GM12878 (cell line): ENCODE results near the gene DCLK2. TPM values are rescaled to one million over a fixed set of nuclear protein-coding genes. Genes with fewer than 3 reads are reported as not detected.

Experiments
- ATAC-seq: fragments of 200-7000 bp; cut with Tn5 transposase; 3 replicates; pipeline ENCODE4 v1.9.1; 2020; ENCODE audit warnings: mild to moderate bottlenecking, moderate library complexity
- BruUV-seq: library from RNA; stranded (reverse); fragments of 400-500 nt; replicated peaks from 2 replicates; lab custom pipeline; 2021; lab: Mats Ljungman, UMichigan
- CTCF ChIA-PET: fragments of 300-600 bp; sonication (Branson Sonifier 250); formaldehyde crosslinking; extraction: SDS; loops from one replicate; lab custom pipeline; 2021; ENCODE audit warnings: inconsistent platforms; lab: Yijun Ruan, JAX
- POLR2A ChIA-PET: fragments of 350-600 bp; formaldehyde crosslinking; extraction: SDS; loops from one replicate; lab custom pipeline; 2021; ENCODE audit warnings: inconsistent platforms; lab: Charles Lee
- RAD21 ChIA-PET: fragments of 300-600 bp; sonication (Branson Sonifier 250); formaldehyde crosslinking; loops from one replicate; lab custom pipeline; 2023; ENCODE audit warnings: antibody characterized with exemption; ENCODE audit not compliant: unreplicated experiment; lab: Charles Lee
- SMC1A ChIA-PET: fragments of 300-600 bp; sonication (Branson Sonifier 250); formaldehyde crosslinking; loops from one replicate; lab custom pipeline; 2023; ENCODE audit not compliant: unreplicated experiment, uncharacterized antibody; lab: Charles Lee
- DNase-seq: peaks from one replicate; pipeline ENCODE4 v3.0.0-alpha.2; 2011; ENCODE audit warnings: low read depth, low spot score
- FAIRE-seq: peaks from 3 replicates; lab custom pipeline; 2011; peaks lifted over from hg19 to GRCh38; lab: Jason Lieb, UNC
- H2AFZ ChIP-seq: 2 replicates; pipeline ENCODE4 v1.6.0; 2011; ENCODE audit warnings: low read depth, low read length, control low read depth; ENCODE audit not compliant: control insufficient read depth
- H3K27ac ChIP-seq: 2 replicates; pipeline ENCODE4 v1.5.1; 2011; ENCODE audit warnings: control low read depth; ENCODE audit not compliant: control insufficient read depth, insufficient read depth
- H3K27me3 ChIP-seq, 2 experiments: replicated peaks in 1 of 2; 2 replicates each; pipeline versions ENCODE4 v1.6.0 to v1.6.1; 2011; ENCODE audit warnings: low read length in 1 of 2; ENCODE audit not compliant: control insufficient read depth in 2 of 2, insufficient read depth in 2 of 2
- H3K36me3 ChIP-seq, 2 experiments: 2 replicates each; pipeline ENCODE4 v1.5.1; 2011; ENCODE audit warnings: low read length in 1 of 2; ENCODE audit not compliant: control insufficient read depth in 2 of 2, insufficient read depth in 2 of 2
- H3K4me1 ChIP-seq: 2 replicates; pipeline ENCODE4 v1.6.1; 2011; ENCODE audit warnings: mild to moderate bottlenecking, low read length, moderate library complexity, mixed read lengths; ENCODE audit not compliant: control insufficient read depth, insufficient read depth
- H3K4me2 ChIP-seq: 2 replicates; pipeline ENCODE4 v1.6.0; 2011; ENCODE audit warnings: control low read depth; ENCODE audit not compliant: control insufficient read depth, insufficient read depth
- H3K4me3 ChIP-seq: fragments of 200-600 bp; sonication (generic); 2 replicates; pipeline ENCODE4 v1.5.1; 2016
- H3K79me2 ChIP-seq: 2 replicates; pipeline ENCODE4 v1.6.0; 2011; ENCODE audit warnings: low read length; ENCODE audit not compliant: control insufficient read depth, insufficient read depth
- H3K9ac ChIP-seq: 2 replicates; pipeline ENCODE4 v1.8.0; 2011; ENCODE audit warnings: low read length, control low read depth, mixed read lengths; ENCODE audit not compliant: control insufficient read depth, insufficient read depth
- H3K9me3 ChIP-seq: replicated peaks from 3 replicates; pipeline ENCODE4 v1.5.1; 2011; ENCODE audit warnings: mild to moderate bottlenecking, low read length; ENCODE audit not compliant: control insufficient read depth, insufficient read depth
- H4K20me1 ChIP-seq: 2 replicates; pipeline ENCODE4 v1.6.0; 2011; ENCODE audit not compliant: control insufficient read depth, insufficient read depth
- IKZF2 ChIP-seq, 2 experiments: fragments of 450-650 bp; IDR thresholded peaks; 2 replicates each; pipeline ENCODE4 v1.6.1; 2017; ENCODE audit warnings: mild to moderate bottlenecking in 2 of 2, moderate library complexity in 2 of 2
- NFYA ChIP-seq: IDR thresholded peaks from 2 replicates; pipeline ENCODE4 v1.6.1; 2011; ENCODE audit warnings: low read depth, mild to moderate bottlenecking, low read length, improper control_type of control experiment, borderline replicate concordance
- PAX8 ChIP-seq: fragments of 450-650 bp; IDR thresholded peaks from 2 replicates; pipeline ENCODE4 v1.6.1; 2017; ENCODE audit warnings: mild to moderate bottlenecking, moderate library complexity
- RAD51 ChIP-seq: fragments of 450-650 bp; IDR thresholded peaks from 2 replicates; pipeline ENCODE4 v1.6.1; 2016; ENCODE audit warnings: moderate library complexity, mild to moderate bottlenecking, inconsistent platforms
- RELA ChIP-seq: fragments of 450-650 bp; IDR thresholded peaks from 2 replicates; pipeline ENCODE4 v1.8.0; 2014; ENCODE audit warnings: borderline replicate concordance; ENCODE audit not compliant: partially characterized antibody
- ZNF24 ChIP-seq: fragments of 450-650 bp; IDR thresholded peaks from 2 replicates; pipeline ENCODE4 v1.6.1; 2017; ENCODE audit warnings: antibody characterized with exemption, mild to moderate bottlenecking
- WGBS: methylation state at CpG from one replicate; pipeline ENCODE4 v1.1.6; 2016; ENCODE audit warnings: low lambda C conversion rate; ENCODE audit not compliant: insufficient replicate concordance, insufficient coverage; ENCODE audit errors: missing lambda C conversion rate; 5-methylcytosine and 5-hydroxymethylcytosine counted together
- in situ Hi-C: fragments of 300-500 bp; cut with MboI; formaldehyde crosslinking; loops from 9 replicates; pipeline ENCODE4 v1.14.3; 2018; ENCODE audit warnings: mixed read lengths
- intact Hi-C: fragments of 100-400 bp; cut with micrococcal nuclease; formaldehyde crosslinking; loops from one replicate; pipeline ENCODE4 v1.14.2; 2022; ENCODE audit not compliant: unreplicated experiment
- polyA plus RNA-seq, 11 experiments: library from polyadenylated mRNA; depleted of rRNA in 4 of 11; unstranded in 6 of 11; stranded (reverse) in 5 of 11; fragments of >200 nt; fragmentation: Nextera tagmentation in 4 of 11; fragmentation: Illumina TruSeq in 1 of 11; extraction: Ambion mirVana in 4 of 11; extraction: Trizol in 1 of 11; gene quantifications; 1 replicate in 1 of 11; 2 replicates in 10 of 11; pipeline versions ENCODE4 v1.2.1 to v1.2.3, GENCODE V29; 2011 to 2016; ENCODE audit warnings: inconsistent platforms in 2 of 11, missing spikeins in 2 of 11, low read depth in 1 of 11
- total RNA-seq, 4 experiments: library from RNA; depleted of rRNA in 3 of 4; stranded (reverse); fragments of >200 nt in 3 of 4; fragmentation: Illumina TruSeq in 1 of 4; extraction: Trizol in 1 of 4; gene quantifications; 2 replicates each; pipeline versions ENCODE4 v1.2.1 to v1.2.3, GENCODE V29; 2013 to 2021
- TF ChIP-seq, protein P1 (sequence below): IDR thresholded peaks from 2 replicates; pipeline ENCODE4 v1.6.1; 2012; ENCODE audit warnings: low read depth, low read length, improper control_type of control experiment
- TF ChIP-seq, protein P2 (sequence below): fragments of 450-650 bp; IDR thresholded peaks from 2 replicates; pipeline ENCODE4 v1.6.1; 2017; ENCODE audit warnings: mild to moderate bottlenecking, moderate library complexity
- TF ChIP-seq, protein P3 (sequence below): fragments of 450-650 bp; IDR thresholded peaks from 2 replicates; pipeline ENCODE4 v1.6.1; 2017; ENCODE audit warnings: mild to moderate bottlenecking, low read depth, inconsistent platforms; ENCODE audit not compliant: poor library complexity, severe bottlenecking

The DCLK2 gene
- total and polyA plus RNA-seq, 10 of the 15 experiments (the other 5 are each of a cell fraction or from before 2014, with no cell fraction given) = not detected

DNA sequence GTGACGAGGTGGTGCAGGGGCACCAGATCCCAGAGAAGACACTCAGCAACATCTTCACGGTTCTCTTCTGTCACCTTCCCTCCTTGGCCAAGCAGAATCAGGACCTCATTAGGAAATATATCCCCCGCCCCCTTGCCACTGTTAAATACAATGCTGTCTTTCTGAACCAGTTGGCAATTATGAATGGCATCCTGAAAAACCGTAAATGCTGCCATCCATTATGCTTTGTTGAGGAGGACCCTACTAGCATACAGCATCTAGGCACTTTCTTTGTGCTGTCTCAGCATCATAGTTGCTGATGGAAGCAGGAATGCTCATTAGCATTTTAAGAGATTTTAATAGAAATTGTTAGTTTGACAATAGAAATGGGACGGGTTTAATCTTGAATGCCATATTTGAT, 138.5 kb downstream of the DCLK2 start:
- ATAC-seq (no peak), FAIRE-seq (no peak), DNase-seq (no peak)
- H2AFZ ChIP-seq = no peak overlapping the region
- in situ Hi-C loops = loop anchor here (5.0 kb wide), 1 partner anchor 199 kb away; no protein-coding TSS in a partner anchor
- H3K4me1 ChIP-seq = no peaks in the 10 kb centered on the region
- no peaks in the 10 kb centered on the region for H3K36me3 ChIP-seq
- WGBS = 61% methylated on average over 5 of the region's 5 CpGs
- H3K4me2 ChIP-seq = no peak overlapping the region
- ChIA-PET SMC1A (interaction anchor here (1.0 kb wide), 2 partner anchors 8 to 237 kb away, joined by 3 read pairs; no protein-coding TSS in a partner anchor), POLR2A (no interaction called here), CTCF (interaction anchor here (0.7 to 1.9 kb wide), 2 partner anchors 27 to 221 kb away, joined by 3 to 9 read pairs; no protein-coding TSS in a partner anchor), RAD21 (interaction anchor here (1.3 kb wide), 1 partner anchor 235 kb away, joined by 5 read pairs; no protein-coding TSS in a partner anchor)
- no peak overlapping the region for H3K9ac ChIP-seq
- TF ChIP-seq, protein P1, sequence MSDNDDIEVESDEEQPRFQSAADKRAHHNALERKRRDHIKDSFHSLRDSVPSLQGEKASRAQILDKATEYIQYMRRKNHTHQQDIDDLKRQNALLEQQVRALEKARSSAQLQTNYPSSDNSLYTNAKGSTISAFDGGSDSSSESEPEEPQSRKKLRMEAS = no peak
- TF ChIP-seq RAD51 (no peak), RELA (no peak), IKZF2 (IDR thresholded peaks at IDR 0.05) (no peak), PAX8 (no peak), ZNF24 (no peak), NFYA (no peak)
- TF ChIP-seq, protein P2, sequence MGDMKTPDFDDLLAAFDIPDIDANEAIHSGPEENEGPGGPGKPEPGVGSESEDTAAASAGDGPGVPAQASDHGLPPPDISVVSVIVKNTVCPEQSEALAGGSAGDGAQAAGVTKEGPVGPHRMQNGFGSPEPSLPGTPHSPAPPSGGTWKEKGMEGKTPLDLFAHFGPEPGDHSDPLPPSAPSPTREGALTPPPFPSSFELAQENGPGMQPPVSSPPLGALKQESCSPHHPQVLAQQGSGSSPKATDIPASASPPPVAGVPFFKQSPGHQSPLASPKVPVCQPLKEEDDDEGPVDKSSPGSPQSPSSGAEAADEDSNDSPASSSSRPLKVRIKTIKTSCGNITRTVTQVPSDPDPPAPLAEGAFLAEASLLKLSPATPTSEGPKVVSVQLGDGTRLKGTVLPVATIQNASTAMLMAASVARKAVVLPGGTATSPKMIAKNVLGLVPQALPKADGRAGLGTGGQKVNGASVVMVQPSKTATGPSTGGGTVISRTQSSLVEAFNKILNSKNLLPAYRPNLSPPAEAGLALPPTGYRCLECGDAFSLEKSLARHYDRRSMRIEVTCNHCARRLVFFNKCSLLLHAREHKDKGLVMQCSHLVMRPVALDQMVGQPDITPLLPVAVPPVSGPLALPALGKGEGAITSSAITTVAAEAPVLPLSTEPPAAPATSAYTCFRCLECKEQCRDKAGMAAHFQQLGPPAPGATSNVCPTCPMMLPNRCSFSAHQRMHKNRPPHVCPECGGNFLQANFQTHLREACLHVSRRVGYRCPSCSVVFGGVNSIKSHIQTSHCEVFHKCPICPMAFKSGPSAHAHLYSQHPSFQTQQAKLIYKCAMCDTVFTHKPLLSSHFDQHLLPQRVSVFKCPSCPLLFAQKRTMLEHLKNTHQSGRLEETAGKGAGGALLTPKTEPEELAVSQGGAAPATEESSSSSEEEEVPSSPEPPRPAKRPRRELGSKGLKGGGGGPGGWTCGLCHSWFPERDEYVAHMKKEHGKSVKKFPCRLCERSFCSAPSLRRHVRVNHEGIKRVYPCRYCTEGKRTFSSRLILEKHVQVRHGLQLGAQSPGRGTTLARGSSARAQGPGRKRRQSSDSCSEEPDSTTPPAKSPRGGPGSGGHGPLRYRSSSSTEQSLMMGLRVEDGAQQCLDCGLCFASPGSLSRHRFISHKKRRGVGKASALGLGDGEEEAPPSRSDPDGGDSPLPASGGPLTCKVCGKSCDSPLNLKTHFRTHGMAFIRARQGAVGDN = no peak
- TF ChIP-seq, protein P3, sequence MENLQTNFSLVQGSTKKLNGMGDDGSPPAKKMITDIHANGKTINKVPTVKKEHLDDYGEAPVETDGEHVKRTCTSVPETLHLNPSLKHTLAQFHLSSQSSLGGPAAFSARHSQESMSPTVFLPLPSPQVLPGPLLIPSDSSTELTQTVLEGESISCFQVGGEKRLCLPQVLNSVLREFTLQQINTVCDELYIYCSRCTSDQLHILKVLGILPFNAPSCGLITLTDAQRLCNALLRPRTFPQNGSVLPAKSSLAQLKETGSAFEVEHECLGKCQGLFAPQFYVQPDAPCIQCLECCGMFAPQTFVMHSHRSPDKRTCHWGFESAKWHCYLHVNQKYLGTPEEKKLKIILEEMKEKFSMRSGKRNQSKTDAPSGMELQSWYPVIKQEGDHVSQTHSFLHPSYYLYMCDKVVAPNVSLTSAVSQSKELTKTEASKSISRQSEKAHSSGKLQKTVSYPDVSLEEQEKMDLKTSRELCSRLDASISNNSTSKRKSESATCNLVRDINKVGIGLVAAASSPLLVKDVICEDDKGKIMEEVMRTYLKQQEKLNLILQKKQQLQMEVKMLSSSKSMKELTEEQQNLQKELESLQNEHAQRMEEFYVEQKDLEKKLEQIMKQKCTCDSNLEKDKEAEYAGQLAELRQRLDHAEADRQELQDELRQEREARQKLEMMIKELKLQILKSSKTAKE = no peak
- intact Hi-C loops = no loop called here
- no peak overlapping the region for H3K27ac ChIP-seq
- BruUV-seq = no TSS peak
- H4K20me1 ChIP-seq = no peaks in the 10 kb centered on the region
- H3K27me3 ChIP-seq = peaks cover 0 to under 1% of the 10 kb centered on the region in 2 experiments; a peak in 1 of 4 replicates
- no peaks in the 10 kb centered on the region for H3K79me2 ChIP-seq
- H3K9me3 ChIP-seq = no peaks in the 10 kb centered on the region
- no peak overlapping the region for H3K4me3 ChIP-seq
